HG03457 (cell line): Measurements from ENCODE around the gene SURF4.

Source experiments
- ATAC-seq: cut with Tn5 transposase; IDR thresholded peaks from one replicate; pipeline ENCODE4 v1.9.1; 2021; ENCODE audit warnings: moderate number of reproducible peaks; ENCODE audit not compliant: unreplicated experiment

Gene SURF4

GRCh38 chr9:133375116-133375723 is 640 bp downstream of the SURF4 start:
- peak; percentile 7 for ATAC-seq

- ATAC-seq: no peak
Measured at GRCh38 chr9:133374612-133375115, 1.2 kb downstream of the SURF4 start.

- no peak for ATAC-seq
Measured at GRCh38 chr9:133372144-133372543, 3.7 kb downstream of the SURF4 start.

- no peak for ATAC-seq
Measured at GRCh38 chr9:133371261-133371711, 4.6 kb downstream of the SURF4 start.

- ATAC-seq: no peak
Measured at GRCh38 chr9:133370685-133371084, 5.2 kb downstream of the SURF4 start.

- ATAC-seq: no peak
Measured at GRCh38 chr9:133369933-133370332, 5.9 kb downstream of the SURF4 start.

- ATAC-seq: no peak
Measured at GRCh38 chr9:133369422-133369821, 6.4 kb downstream of the SURF4 start.

GRCh38 chr9:133368249-133368881 is 7.5 kb downstream of the SURF4 start:
- ATAC-seq: no peak

GRCh38 chr9:133367778-133368177 is 8.1 kb downstream of the SURF4 start:
- no peak for ATAC-seq

GRCh38 chr9:133367221-133367620 is 8.6 kb downstream of the SURF4 start:
- ATAC-seq: no peak

GRCh38 chr9:133366435-133366834 is 9.4 kb downstream of the SURF4 start:
- ATAC-seq: no peak

- ATAC-seq: no peak
Measured at GRCh38 chr9:133362359-133363044, 13.4 kb downstream of the SURF4 start.

- no peak for ATAC-seq
Measured at GRCh38 chr9:133361507-133362092, 14.3 kb downstream of the SURF4 start.

- ATAC-seq: no peak
Measured at GRCh38 chr9:133360400-133361393, 15.2 kb downstream of the SURF4 start.

- no peak for ATAC-seq
Measured at GRCh38 chr9:133359399-133360175, 16.3 kb downstream of the SURF4 start.

GRCh38 chr9:133357656-133358055 is 18.2 kb downstream of the SURF4 start:
- no peak for ATAC-seq

GRCh38 chr9:133356391-133357091 is 19.3 kb downstream of the SURF4 start, which contains the start of the genes SURF1 and SURF2:
Gene SURF1, minus strand, starts transcription at chr9:133356487. Its CDS starts 34 bp downstream, at chr9:133356453.
Gene SURF2, plus strand, starts transcription at chr9:133356550. Its CDS starts 43 bp downstream, at chr9:133356593.
- no peak for ATAC-seq

GRCh38 chr9:133355881-133356357 is 19.9 kb downstream of the SURF4 start:
- ATAC-seq: no peak

GRCh38 chr9:133354766-133355165 is 21.1 kb downstream of the SURF4 start:
- no peak for ATAC-seq
